GM21360 (cell line): Measurements from ENCODE around the gene MED15.

ENCODE experiments used
- ATAC-seq: cut with Tn5 transposase; IDR thresholded peaks from one replicate; pipeline ENCODE4 v1.9.1; 2021; ENCODE audit warnings: mild to moderate bottlenecking, moderate library complexity; ENCODE audit not compliant: unreplicated experiment

Gene MED15

GRCh38 chr22:20568502-20569058 lies 61.2 kb downstream of the MED15 start:
- ATAC-seq, result no peak

DNA sequence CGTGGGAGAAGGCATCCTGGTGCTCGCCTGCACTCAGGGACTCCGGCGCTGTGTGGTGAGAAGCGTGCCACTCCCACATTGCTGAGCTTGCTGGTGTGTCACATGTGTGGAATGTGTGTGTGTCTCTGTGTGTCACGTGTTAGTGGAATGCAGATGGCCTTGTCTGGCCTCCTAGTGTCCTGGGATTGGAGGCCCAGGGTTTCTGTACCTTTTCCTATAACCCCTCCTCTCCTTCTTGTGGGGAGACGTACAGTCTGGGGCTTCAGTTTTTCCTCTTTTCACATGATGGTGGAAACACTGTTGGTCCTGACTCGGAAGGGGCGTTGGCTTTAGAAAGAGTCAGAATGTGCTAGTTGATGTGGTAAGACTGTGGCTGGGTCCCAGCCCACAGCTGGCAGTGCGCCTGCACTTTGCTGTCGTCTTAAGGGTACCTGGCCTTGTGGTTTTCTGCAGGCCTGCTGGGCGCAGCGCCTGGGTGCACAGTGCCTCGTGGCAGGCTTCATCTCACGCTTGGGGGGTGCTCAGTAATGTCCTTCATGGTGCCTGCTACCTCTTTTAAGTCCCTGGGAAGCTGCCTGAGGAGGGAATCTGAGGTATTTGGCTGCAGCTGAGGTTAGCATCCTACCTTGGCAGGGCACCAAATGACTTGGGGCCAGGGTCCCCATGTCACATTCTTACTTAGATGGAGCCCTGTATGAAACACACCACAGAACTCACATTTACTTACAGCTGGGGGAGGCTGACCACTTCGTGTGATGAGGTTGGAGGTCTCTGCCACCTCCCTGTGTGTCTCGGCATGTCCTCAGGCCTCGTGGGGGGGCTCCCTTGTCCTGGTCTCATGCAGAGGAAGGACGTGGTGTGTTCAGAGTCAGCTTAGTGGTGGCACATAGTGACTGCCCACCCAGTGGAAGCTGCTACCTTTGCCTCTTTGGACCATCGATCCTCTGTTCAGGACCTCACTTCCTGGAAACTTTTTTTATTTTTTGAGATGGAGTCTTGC lies 61.9 kb downstream of the MED15 start:
- no peak for ATAC-seq

DNA sequence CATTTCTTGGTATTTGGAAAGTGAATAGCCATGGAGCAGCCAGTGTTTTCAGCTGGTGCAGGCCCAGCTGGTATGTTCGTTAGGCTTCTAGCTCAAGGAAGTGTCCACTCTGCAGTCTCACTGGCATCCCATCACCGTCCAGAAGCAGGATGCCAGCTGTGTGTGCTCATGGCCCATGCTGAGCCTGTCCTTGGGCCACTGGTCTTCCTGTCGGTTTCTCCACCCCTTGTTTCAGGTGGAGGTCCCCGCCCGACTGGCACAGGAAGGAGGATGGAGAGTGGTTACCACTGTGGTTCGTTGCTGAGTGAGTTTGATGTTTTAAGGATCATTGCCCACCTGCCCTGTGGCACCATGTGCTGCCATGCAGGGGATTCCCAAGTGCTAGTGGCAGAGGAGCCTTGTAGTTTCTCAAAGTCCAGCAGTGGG lies 63.7 kb downstream of the MED15 start:
- ATAC-seq, result no peak

DNA sequence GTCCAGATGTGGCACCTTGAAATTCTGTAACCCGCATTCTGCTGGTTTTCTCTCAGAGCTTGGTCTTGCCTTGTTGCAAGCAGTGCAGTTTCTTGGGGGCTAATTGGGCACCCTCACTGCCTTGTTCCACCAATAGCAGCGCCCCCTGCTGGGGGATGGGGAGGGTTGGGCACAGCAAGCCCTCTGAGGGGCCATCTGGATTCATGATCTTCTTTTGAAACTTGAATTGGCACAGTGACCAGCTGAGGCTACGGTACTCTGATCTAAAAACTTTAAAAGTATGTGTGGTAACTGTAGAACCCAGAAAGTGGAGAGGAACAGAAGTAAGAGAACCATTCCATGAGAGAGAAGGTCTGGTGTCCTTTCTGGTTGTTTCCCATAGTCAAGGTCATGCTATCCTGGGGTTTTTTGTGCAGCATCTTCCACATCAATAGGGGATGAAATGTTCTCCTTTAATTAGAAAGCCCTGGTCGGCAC lies 64.2 kb downstream of the MED15 start:
- ATAC-seq, result no peak

DNA sequence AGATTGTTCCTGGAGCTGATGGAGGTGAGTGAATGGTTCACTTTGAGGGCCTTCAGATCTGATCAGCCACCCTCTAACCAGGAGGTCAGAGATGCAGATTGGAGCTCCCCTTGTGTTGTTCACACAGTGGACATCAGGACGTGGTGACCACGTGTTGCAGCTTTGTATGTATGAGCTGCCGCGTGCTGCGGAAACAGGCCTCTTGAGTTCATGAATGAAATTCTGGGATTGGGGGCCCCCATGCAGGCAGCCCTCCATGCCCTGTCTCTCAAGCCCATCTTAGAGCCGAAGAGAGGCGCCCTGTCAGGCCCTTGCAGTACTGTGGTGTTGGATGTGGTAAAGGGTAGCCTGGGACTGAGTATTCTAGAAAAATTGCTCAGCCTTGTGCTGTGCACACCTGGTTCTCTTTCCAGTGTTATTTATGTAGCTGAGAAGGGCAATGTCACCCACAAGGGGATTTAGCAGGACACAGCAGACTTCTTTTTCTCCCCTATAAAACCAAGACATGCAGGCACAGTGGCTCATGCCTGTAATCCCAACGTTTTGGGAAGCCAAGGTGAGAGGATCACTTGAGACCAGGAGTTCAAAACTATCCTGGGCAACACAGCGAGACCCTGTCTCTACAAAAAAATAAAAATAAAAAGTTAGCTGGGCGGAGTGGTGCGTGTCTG lies 64.9 kb downstream of the MED15 start:
- no peak for ATAC-seq

- no peak for ATAC-seq
Observed at GRCh38 chr22:20573176-20573832, 65.9 kb downstream of the MED15 start.

- ATAC-seq, result no peak
Observed at GRCh38 chr22:20573833-20574615, 66.6 kb downstream of the MED15 start.

DNA sequence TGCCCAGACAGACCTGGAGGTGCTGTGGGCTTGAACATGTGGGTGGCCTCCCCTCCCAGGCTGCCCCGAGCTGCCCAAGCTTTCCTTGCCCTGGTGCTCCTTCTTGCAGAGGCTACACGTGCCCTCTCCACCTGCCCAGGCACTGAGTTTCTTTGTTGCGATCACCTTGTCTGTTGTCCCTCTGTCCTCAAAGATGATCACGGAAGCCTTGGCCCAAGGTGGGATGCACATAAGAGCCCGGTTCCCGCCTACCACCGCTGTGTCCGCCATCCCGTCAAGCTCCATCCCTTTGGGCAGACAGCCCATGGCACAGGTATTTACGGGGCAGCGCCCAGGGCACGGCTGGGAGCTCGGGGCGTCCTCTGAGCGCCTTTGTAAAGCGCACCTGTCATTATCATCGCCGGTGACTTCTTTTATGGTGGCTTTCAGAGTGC lies 67.5 kb downstream of the MED15 start:
- no peak for ATAC-seq

DNA sequence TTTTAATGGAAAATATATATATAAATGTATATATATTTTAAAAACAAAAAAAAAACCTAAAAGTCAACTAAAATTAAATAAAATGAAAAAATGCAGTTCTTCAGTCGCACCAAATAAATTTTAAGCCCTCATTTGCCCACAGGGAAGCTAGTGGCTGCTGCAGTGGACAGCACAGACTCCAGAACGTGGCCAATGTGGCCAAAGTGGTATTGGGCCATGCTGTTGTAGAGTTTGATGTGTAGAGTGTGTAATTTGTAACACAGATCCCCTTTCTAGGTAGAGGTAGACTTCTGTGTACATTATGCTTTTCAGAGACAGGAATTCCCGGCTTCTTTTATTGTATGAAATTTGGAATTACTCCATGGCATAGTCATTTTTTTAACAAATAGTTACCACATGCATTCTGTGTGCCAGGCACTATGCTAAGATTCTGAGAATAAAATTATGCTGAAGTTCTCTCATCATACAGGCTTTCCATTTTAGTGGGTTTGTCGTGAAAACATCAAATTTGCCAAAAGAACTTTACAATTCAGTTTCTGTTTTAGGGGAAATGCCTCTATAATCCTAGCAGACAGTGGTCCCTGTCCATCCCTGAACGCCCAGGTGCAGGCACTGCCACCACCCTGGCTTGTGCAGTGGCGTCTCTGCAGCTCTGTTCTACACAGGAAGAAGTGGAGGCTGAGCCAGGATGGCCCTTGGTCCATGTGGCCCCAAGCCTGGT lies 68.5 kb downstream of the MED15 start:
- no peak for ATAC-seq

DNA sequence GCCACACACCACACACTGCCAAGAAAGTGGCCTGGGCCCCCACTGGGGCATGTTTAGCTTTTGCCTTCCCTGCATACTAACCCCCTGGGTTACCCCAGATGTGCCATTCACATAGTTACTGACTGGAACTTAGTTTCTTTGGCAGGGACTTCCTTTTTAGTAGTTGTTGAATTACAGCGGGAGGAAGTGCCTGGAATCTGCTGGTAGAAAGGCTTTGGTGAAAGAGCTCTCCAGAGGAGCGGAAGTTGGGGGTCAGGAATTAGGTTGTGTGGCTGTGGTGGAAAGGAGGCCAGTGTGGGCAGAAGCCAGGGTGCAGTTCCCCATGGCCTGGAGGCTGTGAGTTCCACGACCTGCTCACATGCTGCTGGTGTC lies 69.0 kb downstream of the MED15 start:
- ATAC-seq, result no peak

DNA sequence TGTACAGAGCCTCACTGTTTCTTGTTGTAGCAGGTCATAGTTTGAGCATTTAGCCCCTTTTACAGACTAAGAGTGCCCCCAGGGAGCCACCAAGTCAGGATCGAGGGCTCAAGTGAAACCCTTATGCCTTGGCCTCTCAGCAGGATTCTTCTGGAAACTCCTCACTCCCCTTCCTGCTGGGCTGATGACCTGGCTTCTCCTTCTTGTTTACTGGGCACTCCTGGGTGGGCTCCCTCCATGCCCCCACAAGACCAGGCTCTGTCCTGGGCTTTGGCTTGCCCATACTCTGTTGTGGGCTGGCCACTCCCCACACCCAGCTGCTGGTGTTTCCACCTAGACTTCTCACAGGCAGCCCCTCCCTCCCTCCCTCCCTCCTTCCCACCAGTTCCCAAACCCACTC lies 69.6 kb downstream of the MED15 start:
- ATAC-seq, result no peak

- no peak for ATAC-seq
Observed at GRCh38 chr22:20577549-20577975, 70.2 kb downstream of the MED15 start.

- no peak for ATAC-seq
Observed at GRCh38 chr22:20578192-20578591, 70.8 kb downstream of the MED15 start.

GRCh38 chr22:20578707-20579106 lies 71.3 kb downstream of the MED15 start:
- no peak for ATAC-seq

- ATAC-seq, result no peak
Observed at GRCh38 chr22:20579273-20580120, 72.1 kb downstream of the MED15 start.

DNA sequence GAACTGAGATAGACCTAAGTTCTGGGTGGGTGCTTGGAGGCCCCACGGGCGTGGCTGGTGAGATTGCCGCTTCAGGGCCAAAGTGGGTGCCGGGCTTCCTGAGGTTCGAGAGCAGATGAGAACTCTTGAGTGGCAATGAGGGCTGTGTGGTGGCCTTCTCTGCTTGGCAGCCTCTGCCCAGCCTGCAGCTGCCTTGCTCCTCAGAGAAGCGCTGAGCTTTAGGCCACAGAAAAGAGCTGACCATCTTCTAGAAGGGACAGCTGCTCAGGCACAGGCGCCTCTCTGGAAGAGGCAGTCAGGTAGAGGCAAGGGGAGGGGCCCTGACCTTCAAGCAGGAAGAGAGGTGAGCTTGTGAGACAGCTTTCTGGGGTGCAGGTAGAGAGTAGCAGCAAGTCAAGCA lies 72.8 kb downstream of the MED15 start:
- no peak for ATAC-seq

GRCh38 chr22:20580611-20581502 lies 73.4 kb downstream of the MED15 start:
- ATAC-seq, result no peak
